Parathyroid adenoma (tissue), 2 donors: ENCODE results near the gene GHRHR.

Source experiments
- H2AFZ ChIP-seq: fragments of 300-600 bp; sonication (generic); one replicate; pipeline ENCODE4 v1.7.0; 2017; ENCODE audit warnings: antibody characterized with exemption, mild to moderate bottlenecking
- H3K27ac ChIP-seq: fragments of 300-600 bp; sonication (generic); one replicate; pipeline ENCODE4 v1.7.0; 2017
- H3K27me3 ChIP-seq: fragments of 300-600 bp; sonication (generic); one replicate; pipeline ENCODE4 v1.7.0; 2017; ENCODE audit warnings: low read length; ENCODE audit not compliant: control insufficient read depth, insufficient read depth
- H3K36me3 ChIP-seq: fragments of 300-600 bp; sonication (generic); one replicate; pipeline ENCODE4 v1.7.0; 2017; ENCODE audit warnings: low read length; ENCODE audit not compliant: control insufficient read depth, insufficient read depth
- H3K4me1 ChIP-seq: fragments of 300-600 bp; sonication (generic); one replicate; pipeline ENCODE4 v1.7.0; 2017; ENCODE audit warnings: control low read depth
- H3K4me2 ChIP-seq: fragments of 300-600 bp; sonication (generic); one replicate; pipeline ENCODE4 v1.7.0; 2017; ENCODE audit warnings: low read length
- H3K4me3 ChIP-seq: fragments of 300-600 bp; sonication (generic); one replicate; pipeline ENCODE4 v1.7.0; 2017; ENCODE audit warnings: low read depth, low read length
- H3K79me2 ChIP-seq: fragments of 300-600 bp; sonication (generic); one replicate; pipeline ENCODE4 v1.7.0; 2017; ENCODE audit warnings: control low read depth
- H3K9ac ChIP-seq: fragments of 300-600 bp; sonication (generic); one replicate; pipeline ENCODE4 v1.7.0; 2017; ENCODE audit warnings: mild to moderate bottlenecking
- H3K9me3 ChIP-seq: fragments of 300-600 bp; sonication (generic); one replicate; pipeline ENCODE4 v1.7.0; 2017; ENCODE audit warnings: low read length; ENCODE audit not compliant: control insufficient read depth
- TF ChIP-seq, protein P1 (sequence below): fragments of 300-600 bp; sonication (generic); IDR thresholded peaks from one replicate; pipeline ENCODE4 v1.7.0; 2017; ENCODE audit warnings: antibody characterized with exemption, mild to moderate bottlenecking
- donor health status: primary hyperparathyroidism.

Gene GHRHR

DNA sequence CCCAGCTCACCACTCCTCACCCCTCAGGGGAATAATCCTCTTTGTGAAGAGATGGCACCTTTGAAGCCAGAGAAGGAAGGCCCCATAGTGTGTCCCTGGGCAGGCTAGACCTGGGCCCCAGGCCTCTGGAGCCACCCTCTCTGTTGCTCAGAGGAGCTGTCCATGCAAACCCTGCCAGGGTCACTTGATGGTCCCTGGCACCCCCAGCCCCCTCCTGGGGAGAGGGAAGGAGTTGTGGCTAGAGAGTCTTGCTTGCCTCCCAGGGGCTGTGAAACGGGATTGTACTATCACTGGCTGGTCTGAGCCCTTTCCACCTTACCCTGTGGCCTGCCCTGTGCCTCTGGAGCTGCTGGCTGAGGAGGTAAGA is 5.8 kb downstream of the GHRHR start:
- Histone ChIP-seq H3K9me3 (no peaks in the 10 kb centered on the region), H3K4me3 (no peak overlapping the region), H2AFZ (no peak overlapping the region), H3K36me3 (no peaks in the 10 kb centered on the region), H3K79me2 (no peaks in the 10 kb centered on the region), H3K4me1 (no peaks in the 10 kb centered on the region), H3K27ac (no peak overlapping the region), H3K9ac (no peak overlapping the region), H3K4me2 (no peak overlapping the region), H3K27me3 (no peaks in the 10 kb centered on the region)
- TF ChIP-seq, protein P1, sequence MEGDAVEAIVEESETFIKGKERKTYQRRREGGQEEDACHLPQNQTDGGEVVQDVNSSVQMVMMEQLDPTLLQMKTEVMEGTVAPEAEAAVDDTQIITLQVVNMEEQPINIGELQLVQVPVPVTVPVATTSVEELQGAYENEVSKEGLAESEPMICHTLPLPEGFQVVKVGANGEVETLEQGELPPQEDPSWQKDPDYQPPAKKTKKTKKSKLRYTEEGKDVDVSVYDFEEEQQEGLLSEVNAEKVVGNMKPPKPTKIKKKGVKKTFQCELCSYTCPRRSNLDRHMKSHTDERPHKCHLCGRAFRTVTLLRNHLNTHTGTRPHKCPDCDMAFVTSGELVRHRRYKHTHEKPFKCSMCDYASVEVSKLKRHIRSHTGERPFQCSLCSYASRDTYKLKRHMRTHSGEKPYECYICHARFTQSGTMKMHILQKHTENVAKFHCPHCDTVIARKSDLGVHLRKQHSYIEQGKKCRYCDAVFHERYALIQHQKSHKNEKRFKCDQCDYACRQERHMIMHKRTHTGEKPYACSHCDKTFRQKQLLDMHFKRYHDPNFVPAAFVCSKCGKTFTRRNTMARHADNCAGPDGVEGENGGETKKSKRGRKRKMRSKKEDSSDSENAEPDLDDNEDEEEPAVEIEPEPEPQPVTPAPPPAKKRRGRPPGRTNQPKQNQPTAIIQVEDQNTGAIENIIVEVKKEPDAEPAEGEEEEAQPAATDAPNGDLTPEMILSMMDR = no peak

DNA sequence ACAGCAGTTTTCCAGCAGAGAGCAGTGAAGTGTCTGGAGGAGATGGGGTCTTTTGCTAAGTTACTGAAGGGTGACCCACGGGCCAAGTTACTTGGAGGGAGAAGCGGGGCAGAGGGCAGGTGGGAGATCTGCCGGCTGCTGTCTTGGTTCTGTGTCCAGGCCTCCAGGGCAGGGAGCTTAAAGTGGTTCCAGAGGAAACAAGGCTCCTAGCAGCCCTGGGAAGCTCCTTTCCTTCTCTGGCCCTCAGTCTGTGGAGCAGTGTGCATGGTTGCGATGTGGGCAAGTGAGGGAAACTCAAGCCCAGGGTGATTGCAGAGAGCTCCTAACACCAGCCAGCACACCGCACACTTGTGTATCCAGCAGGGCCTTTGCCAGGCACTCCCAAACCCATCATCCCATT is 6.3 kb downstream of the GHRHR start:
- TF ChIP-seq, protein P1 = no peak
- Histone ChIP-seq H3K4me2 (no peak overlapping the region), H3K4me1 (no peaks in the 10 kb centered on the region), H3K4me3 (no peak overlapping the region), H3K9ac (no peak overlapping the region), H3K27me3 (no peaks in the 10 kb centered on the region), H3K9me3 (no peaks in the 10 kb centered on the region), H3K79me2 (no peaks in the 10 kb centered on the region), H2AFZ (no peak overlapping the region), H3K27ac (no peak overlapping the region), H3K36me3 (no peaks in the 10 kb centered on the region)

DNA sequence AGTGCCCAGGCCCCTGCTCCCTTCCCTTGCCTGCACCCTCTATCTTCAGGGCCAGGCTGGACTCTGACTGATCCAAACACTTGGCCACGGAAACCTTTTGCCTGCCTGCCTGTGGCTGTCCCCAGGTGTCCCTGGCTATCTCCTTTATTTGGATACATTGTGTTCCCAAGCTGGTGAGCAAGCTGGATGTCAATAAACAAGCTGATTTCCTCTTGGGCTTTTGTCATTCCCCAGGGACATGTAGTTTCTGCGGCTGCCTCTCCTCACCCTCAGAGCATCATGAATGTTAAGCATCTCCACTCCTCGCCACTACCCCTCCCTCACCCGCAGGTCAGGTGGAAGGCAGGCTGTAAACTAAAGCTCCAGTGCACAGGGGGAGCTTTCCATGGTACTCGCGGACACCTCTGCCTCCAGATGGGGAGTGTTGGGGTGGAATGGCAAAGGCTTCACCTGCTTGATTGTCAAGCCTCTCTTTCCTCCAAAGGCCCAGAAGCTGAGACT is 6.9 kb downstream of the GHRHR start:
- Histone ChIP-seq H3K27ac (no peak overlapping the region), H3K4me1 (no peaks in the 10 kb centered on the region), H3K27me3 (no peaks in the 10 kb centered on the region), H3K4me2 (no peak overlapping the region), H2AFZ (no peak overlapping the region), H3K9me3 (no peaks in the 10 kb centered on the region), H3K9ac (no peak overlapping the region), H3K79me2 (no peaks in the 10 kb centered on the region), H3K36me3 (no peaks in the 10 kb centered on the region), H3K4me3 (no peak overlapping the region)
- TF ChIP-seq, protein P1 = no peak

DNA sequence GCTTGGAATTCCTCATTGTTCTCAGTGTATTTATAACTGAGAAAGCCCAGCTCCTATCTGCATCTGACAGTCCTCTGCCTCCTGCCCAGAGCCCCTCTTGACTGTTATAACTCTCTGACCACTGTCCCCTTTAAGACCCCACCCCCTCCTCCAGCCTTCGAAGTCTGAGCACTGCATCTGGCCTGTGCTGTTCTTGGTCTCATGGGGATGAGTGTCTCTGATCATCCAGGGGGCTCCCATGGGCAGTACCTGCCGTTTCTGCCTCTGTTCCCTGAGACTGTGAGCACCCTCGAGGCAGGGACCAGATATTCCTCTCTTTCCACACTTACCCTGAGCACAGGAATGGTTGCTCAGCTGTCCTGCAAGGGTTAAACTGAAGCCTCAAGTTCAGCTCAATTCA is 7.7 kb downstream of the GHRHR start:
- TF ChIP-seq, protein P1 = no peak
- Histone ChIP-seq H3K4me2 (no peak overlapping the region), H3K36me3 (no peaks in the 10 kb centered on the region), H3K4me1 (no peaks in the 10 kb centered on the region), H3K27me3 (no peaks in the 10 kb centered on the region), H3K9me3 (no peaks in the 10 kb centered on the region), H2AFZ (no peak overlapping the region), H3K4me3 (no peak overlapping the region), H3K27ac (no peak overlapping the region), H3K9ac (no peak overlapping the region), H3K79me2 (no peaks in the 10 kb centered on the region)

DNA sequence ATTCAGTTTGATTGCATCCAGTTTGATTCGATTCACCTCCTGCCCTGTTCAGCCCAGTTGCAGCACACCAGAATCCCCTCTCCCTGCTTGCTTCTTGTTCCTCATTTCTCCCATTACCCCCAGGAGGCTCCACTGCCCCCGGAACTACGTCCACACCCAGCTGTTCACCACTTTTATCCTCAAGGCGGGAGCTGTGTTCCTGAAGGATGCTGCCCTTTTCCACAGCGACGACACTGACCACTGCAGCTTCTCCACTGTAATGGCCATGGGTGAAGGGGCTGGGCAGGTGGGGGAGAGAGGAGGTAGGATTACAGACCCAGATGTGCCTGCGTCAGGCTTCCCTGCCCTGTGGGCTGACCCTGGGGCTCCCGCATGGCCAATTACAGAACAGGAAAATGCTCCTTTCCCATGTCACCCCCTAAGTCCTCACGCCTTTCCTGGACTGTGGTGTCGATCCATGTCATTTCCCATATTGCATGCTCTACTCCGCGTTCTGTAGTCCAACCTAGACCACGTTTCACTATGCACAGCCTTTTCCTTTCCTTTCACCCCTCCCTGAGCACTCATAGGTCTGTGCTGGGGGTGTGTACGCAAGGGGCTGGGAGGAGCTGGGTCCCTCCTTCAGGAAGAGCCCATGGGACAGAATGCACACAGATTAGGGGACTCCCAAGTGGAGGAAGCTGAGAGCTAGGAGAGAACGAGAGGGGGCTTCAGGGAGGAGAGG is 8.2 kb downstream of the GHRHR start:
- Histone ChIP-seq H3K4me2 (no peak overlapping the region), H3K4me1 (no peaks in the 10 kb centered on the region), H3K79me2 (no peaks in the 10 kb centered on the region), H2AFZ (no peak overlapping the region), H3K9me3 (no peaks in the 10 kb centered on the region), H3K36me3 (no peaks in the 10 kb centered on the region), H3K9ac (no peak overlapping the region), H3K4me3 (no peak overlapping the region), H3K27me3 (no peaks in the 10 kb centered on the region), H3K27ac (no peak overlapping the region)
- TF ChIP-seq, protein P1 = no peak
